ENCODE measurements around the gene BARD1.
"Not testable (repeated sequence)": the region's sequence is repeated elsewhere in the genome, so short reads cannot be mapped to it uniquely, and the experiment has no call there.

BARD1 gene

DNA sequence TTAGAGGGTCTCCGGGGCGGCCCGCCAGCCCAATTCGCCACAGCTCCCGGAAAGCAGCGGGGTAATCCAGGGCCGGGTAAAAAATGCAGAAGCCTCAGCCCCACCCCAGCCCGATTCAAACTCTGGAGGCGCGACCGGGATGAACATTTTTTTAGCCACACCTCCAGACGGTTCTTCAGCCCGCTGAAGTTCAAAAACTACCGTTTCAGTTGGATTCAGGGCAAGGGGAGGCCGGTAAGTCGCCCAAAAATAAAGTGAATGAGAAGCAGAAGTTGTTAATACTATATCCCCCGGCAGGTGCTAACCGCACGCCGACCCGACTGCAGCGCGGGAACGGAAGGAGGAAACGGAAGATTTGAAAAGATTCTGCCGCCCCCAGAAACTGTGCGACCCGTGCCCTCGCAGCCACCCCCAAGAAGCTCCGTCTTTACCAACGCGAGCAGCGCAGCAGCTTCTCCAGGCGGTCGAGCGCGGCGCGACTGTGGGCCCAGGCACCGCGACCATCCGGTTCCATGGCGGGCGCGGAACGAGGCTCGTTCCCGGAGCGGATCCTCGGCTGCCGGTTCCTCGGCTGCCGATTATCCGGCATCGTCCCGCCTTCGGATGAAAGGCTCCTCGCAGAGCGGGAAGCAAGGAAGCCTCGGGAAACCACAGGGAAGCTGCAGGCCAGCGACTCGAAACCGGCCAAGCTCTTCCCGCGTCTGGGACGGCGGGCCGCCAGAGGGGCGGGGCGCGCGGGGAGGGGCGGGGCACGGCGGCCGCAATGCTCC is at the start of gene BARD1:
TSS of gene BARD1 (minus strand) at position 703 of the 770 bp plus-strand sequence. CDS start at position 589, 114 bp downstream.
- DNase-seq (ENCODE audit: low spot score), result peak; percentile 28

DNA sequence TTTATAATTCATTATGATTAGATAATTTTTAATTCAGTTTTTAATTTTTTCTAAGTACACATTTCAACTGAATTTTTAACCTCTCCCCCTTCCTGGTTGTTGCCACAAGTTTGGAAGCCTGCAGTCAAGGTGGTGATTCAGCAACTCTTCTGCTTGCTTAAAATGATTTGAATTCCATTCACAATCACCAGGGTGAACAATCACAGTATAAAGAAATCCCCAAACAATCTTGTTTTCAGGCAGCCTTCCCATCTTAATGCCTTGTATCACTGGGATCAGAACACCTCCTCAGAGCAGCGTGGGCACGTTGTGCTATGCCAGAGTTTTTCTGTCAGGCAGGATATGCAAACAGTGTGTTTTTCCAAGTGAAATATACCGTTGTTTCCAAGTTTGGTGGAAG is 46.7 kb upstream of the BARD1 start:
- DNase-seq (ENCODE audit: low spot score), result no peak

DNA sequence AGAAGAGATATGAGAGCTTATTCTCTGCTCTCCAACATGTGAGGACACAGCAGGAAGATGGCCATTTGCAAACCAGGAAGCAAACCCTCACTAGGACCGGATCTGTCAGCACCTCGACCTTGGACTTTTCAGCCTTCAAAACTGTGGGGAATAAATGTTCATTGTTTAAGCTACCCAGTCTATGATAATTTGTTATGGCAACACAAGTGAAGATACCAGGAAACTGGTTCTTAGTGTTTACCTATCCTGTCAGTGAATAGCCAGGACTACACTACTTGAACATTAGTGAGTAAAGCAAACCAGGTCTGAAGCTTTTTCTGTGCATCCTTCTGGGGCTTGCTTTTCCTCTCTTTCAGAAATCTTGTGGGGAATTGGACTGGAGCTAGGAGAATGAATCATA is 44.4 kb upstream of the BARD1 start:
- DNase-seq (ENCODE audit: low spot score), result no peak

DNA sequence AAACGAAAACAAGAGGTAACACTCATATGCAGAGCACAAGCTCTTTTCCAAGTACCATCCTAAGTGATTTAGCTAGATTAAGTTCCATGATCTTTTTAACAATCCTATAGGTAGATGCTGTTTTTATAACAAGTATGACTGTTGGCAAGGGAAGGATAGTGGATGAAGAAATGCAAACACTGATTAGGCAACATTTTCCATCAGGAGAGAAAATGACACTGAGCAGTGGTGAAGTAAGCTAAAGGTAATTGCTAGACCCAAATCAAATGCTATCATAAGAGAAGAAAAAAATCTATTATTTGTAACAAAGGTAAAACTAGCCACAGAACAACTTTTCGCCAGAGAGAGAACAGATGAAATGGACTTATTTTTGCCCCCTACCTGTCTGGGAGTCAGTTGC is 34.3 kb upstream of the BARD1 start:
- no peak for DNase-seq (ENCODE audit: low spot score)

DNA sequence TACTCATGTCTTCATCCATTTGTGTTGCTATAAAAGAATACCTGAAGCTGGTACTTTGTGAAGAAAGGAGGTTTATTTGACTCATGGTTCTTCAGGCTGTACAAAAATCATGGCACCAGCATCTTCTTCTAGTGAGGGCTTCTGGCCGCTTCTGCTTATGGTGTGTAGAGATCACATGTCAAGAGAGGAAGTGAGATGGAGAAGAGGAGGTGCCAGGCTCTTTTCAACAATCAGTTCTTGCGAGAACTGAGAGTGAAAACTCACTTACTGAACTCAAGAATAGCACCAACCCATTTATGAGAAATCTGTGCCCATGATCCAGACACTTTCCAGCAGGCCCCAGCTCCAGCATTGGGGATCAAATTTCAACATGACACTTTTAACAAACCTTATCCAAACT is 30.0 kb upstream of the BARD1 start:
- DNase-seq (ENCODE audit: low spot score), result no peak

DNA sequence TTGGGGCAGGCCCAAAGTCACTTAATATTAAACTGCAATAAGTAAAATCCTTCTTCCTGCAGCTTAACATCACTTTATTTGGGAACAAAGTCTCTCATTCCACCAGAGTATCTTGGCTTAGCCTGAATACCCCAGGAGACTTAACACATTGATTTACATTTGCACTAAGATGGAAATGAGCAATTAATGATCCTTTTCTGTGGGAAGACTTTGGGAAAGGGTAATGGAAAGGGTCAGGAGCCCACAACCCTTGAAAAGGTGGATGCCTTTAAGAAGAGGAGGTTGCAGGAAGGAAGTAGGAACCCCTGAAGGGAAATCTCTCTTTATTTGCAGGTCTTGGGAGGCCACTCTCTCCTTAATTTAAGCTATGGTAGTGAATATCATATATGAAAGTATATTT is 28.0 kb upstream of the BARD1 start:
- DNase-seq (ENCODE audit: low spot score), result no peak

DNA sequence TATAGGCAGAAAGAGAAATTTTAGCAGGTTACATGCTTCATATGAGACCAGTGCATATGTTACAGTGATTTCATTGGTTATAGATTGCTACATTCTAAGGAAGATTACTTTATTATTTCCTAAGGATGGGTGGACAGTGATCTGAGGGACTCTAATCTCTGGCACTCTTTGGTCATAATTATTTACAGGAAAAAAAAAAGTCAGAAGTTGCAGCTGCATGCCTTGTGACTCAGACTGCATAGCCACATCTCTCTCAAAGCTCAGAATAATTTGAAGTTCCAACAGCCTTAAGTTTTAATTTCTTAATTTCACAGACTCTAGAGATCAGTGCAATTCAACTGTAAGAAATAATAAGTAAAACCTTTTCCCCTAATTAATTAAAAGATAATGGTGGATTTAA is 27.1 kb upstream of the BARD1 start:
- no peak for DNase-seq (ENCODE audit: low spot score)

DNA sequence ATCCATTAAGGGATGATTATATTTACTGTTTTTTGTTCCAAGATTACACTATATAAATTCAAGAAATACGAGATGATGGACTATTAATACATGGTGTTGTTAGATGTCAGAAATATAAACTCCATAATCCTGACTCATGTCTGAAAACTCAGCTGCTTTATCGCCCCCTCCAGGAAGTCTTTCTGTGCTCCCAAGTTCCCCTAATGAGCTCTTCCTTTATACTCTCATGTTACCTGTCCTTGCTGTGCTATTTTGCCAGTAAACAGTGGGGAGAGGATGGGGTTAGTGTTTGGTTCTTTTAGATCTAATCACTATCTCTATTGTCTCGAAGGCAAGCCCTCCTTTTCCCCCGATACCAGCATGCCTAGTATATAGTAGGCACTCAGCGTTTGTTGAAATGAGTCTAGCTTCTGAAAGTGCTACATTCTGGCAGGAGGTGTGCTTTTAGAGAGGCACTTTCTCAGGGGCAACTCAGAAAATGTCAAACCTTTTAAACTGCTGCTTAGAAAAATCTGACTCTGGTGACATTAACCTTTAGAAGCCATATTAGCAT is 21.4 kb upstream of the BARD1 start:
- no peak for DNase-seq (ENCODE audit: low spot score)

DNA sequence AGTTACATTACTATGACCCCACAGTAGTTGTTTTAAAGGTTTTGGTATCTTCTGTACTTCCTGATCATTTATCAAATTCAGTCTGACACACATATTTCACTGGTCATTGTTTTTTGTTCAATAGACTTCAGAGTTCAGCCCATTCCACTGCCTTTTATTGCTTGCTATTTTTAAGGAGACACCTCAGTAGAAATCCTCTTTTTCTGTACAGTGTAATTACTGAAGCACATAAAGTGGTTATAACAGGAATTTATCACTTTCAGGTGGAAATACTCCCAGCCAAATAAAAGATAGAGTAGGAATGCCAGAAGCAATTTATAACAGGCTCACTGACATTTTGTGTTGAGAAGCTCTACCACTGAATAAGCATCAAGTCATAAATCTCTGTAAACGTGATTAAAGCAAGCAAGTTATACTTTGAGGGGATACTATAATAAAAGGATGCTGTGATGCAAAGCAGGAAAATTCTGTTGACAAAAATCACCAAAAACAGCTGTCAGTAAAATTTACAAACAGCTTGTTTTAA is 6.6 kb upstream of the BARD1 start:
- DNase-seq (ENCODE audit: low spot score), result no peak

DNA sequence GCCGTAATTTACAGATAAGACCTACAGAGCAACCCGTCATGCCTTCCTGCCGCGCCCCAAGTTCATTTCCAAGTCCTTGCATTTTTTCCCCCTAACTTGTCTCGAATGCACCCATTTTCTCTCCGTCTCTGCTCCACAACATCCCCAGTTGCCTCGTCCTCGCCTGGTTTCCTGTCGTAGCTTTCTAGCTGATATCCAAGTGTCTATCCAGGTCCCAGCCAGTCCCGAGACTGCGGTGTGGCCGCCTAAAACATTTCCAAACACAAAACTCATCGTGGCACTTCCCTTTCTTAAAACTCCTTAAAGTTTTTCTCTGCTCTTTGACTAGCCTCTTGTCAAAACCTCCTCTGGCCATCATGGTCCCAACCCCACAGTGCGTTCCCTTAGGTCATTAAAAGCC is 1.2 kb upstream of the BARD1 start:
- DNase-seq (ENCODE audit: low spot score), result no peak

DNA sequence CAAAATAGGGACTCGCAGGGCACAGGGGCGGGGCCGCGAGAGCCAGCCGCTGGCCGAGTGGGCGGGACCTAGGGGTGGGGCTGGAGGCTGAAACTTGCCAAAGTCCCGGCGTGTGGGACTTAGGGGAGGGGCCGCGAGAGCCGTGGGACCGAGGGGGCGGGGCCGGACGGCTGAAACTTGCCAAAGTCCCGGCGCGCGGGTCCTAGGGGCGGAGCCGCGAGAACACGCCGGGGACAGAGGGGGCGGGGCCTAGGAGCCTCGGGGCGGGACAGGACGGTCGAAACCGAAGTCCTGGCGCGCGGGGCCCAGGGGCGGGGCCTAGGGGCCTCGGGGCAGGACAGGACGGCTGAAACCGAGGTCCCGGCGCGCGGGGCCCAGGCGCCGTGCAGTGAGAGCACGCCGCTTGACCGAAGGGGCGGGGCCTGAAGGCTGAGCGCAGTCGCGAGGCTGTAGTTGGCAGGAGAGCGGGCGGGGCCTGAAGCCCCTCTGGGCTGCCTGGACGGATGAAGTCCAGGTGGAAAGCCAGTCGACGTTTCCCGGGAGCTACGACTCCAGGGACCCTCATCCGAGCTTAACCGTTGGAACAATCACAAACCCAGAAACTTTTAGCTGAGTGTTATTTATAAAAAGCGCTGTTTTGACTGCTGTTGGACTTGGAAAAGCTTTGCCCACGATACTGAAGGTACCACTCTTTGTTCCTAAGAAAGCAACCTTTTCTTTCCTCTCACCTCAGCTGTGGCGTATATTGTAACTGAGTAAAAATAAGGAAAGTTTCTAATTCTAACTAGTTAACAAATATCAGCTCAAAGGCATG is 475 bp upstream of the BARD1 start:
- DNase-seq (ENCODE audit: low spot score), result peak; percentile 95

DNA sequence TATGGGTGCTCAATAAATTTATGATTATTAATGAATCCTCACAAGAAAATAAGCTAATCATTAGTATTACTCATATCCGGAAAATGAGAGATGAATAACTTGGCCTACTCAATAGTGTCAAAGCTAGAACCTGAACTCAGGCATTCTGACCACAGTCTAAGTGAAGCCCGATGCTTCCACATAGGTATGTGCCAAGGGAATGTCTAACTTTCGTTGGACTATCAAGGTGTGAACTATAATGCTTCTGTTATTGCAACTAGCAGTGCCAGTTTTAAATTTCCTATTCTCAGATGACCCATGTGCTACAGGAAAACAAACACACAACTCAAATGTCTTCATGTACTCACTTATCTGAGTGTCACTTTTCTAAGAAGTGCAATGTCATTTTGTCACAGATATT is 1.8 kb downstream of the BARD1 start:
- no peak for DNase-seq (ENCODE audit: low spot score)

DNA sequence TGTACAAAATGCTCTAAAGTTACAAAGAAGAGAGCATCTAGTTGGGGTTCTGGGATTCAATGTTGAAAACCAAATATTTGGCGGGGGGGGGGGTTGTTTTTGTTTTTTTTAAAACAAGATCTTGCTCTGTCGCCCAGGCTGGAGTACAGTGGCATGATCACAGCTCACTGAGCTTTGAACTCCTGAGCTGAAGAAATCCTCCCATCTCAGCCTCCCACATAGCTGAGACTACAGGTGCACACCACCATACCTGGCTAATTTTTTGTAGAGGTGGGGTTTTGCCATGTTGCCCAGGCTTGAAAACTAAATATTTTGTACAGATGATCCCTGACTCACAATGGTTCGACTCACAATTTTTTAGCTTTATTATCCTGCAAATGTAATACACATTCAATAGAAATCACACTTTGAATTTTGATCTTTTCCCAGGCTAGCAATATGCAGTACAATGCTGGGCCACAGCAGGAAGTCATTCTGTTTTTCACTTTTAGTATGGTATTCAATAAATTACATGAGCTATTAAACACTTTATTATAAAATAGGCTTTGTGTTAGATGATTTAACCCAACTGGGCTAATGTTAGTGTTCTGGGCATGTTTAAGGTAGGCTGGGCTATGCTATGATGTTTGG is 7.6 kb downstream of the BARD1 start:
- no peak for DNase-seq (ENCODE audit: low spot score)

DNA sequence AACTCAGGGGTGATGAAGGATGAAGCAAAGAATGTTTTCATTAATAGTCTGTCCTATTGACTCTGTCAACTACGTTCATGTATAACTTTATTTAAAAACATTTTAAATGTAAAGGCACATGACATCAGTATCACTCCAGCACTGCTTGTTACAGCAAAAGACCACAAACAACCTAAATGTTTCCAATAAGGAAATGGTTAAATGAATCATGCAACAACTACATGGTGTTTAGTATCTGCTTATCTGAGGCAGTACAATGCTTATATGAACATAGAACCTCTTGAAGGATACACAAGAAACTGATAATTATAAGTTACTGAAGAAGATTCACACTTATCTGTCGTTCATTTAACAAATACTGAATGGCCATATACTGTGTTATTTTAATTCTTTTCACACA is 8.4 kb downstream of the BARD1 start:
- no peak for DNase-seq (ENCODE audit: low spot score)

DNA sequence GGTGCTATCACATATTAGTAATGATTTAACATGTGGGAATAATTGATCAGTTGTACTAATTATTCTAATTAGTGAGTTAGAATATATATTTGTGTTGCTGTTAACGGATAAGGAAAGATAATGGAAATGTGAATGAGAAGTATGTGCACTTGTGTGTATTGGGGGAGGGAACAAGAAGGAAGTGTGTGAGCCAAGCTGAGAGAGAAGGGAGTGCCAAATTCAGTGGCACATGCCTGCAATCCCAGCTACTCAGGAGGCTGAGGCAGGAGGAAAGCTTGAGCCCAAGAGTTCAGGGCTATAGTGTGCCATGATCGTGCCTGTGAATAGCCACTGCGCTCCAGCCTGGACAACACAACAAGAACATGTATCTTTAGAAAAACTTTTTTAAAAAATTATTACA is 9.3 kb downstream of the BARD1 start:
- no peak for DNase-seq (ENCODE audit: low spot score)

DNA sequence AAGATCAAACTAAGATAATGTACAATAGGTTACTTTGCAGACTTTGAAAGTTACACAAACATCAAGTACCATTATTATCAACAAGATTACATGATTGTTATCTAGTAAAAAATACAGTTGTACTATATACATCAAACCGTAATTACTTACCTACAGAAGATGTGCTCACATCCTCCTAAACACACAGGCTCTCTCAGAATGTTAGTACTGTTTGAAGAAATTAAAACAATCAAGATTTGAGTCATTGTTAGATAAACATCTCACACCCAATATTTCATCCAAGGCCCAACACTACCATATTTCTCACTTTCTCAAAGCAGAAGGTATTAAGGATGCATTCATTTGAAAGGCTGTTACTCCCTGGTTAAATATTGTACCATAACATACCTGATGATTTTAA is 12.6 kb downstream of the BARD1 start:
- no peak for DNase-seq (ENCODE audit: low spot score)

DNA sequence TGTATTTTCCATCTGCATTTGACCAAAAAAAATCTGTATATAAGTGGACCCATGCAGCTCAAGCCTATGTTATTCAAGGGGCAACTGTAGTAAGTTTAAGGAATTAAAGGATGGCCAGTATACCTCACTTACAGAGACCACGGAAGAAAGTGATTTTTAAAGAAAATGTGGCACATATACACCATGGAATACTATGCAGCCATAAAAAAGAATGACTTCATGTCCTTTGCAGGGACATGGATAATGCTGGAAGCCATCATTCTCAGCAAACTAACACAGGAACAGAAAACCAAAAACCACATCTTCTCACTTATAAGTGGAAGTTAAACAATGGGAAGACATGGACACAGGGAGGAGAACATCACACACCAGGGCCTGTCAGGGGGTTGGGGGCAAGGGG is 26.3 kb downstream of the BARD1 start:
- DNase-seq (ENCODE audit: low spot score), result not testable (repeated sequence)

DNA sequence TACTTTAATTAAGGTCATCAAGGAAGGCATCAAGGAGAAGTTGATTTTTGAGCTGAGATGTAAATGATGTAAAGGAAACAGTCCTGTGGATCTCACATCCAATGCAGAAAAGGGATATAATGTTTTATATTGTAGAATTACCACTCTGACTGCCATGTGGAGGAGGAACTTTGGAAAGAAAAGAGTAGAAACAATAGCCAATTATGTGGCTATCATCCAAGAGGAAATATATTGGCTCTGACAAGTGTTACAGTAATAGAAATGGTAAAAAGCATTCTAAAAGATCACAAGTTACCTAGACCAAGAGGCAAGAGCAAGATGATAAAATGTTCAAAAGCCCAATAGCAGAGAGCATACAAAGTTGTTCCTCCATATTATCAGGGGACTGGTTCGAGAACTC is 26.8 kb downstream of the BARD1 start:
- DNase-seq (ENCODE audit: low spot score), result no peak

DNA sequence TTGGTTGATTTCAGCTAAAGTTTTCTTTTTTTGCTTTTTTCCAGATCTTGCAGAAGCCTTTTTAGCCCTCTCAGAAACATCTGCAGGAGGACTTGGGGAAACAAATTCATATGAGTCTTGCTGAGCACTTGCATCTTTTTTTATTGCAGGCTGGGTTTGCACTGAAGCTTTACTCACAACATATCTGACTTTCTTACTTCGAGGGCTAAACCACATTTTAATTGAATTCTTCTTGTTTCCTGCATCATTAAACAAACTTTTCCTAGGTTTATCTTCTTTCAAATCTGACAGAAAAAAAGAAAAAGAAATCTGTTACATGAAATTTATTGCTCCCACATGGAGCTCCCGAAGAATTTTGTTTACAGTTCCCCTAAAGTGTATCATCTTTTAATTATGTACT is 28.3 kb downstream of the BARD1 start:
- DNase-seq (ENCODE audit: low spot score), result no peak

DNA sequence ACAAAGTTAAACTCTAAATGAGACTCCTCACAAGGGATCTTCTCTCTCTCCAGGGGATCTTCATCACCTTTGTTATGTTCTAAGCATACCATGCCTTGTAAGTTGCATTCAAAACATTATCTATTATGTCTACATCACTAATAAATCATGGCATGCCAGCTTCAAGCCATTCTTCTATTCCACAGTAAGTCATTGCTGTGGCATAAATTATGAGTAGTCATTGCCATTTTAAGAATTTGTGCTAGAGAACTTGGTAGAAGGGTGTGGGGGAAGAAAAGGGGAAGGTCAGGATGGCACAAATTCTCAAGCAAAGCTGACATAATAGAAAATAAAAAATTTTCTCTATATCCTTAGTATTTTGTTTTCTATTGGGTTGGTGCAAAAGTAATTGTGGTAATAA is 33.5 kb downstream of the BARD1 start:
- DNase-seq (ENCODE audit: low spot score), result no peak

DNA sequence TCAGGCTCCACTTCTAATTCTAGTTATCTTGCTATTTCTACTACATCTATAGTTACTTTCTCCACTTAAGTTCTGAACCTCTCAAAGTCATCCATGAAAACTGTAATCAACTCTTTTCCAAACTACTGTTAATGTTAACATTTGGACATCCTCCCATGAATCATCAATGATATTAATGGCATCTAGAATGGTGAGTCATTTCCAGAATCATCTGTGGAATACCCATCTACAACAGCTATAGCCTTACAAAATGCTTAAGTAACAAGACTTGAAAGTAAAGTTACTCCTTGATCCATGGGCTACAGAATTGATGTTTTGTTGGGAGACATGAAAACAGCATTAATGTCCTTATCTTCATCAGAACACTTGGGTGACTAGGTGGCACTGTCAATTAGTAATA is 35.4 kb downstream of the BARD1 start:
- DNase-seq (ENCODE audit: low spot score), result no peak

DNA sequence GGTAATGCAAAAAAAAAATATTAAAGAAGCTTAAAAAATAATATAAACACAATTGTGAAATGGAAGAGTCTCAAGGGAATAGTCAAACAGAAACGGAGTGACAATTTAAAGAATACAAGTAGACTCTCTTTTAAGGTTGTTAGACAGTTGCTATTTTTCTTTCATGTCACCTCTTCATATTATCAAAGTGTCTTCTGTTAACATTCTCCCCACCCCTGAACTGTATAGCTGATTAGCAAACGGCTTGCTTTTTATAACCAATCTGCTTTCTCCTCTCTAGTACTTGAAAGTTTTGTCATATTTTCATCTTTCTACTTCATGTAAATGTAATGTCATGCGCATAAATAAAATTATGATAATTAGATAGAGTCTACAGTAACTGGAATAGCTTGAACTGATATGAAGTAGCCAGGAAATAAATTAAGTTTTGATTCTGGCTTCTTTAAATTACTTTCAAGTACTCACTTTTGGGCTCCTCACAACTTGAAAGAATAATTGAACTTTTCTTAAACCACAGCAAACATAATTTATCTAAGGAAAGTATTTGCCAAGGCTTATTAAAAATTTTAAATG is 37.0 kb downstream of the BARD1 start:
- DNase-seq (ENCODE audit: low spot score), result no peak
